Activated CD8-positive, alpha-beta T cell treated with anti-CD3 and anti-CD28 coated beads for 36 hours (primary cell): ENCODE results near the gene TMEM178A. TPM values are rescaled to one million over a fixed set of nuclear protein-coding genes. Genes with fewer than 3 reads are reported as not detected.

Experiments
- ATAC-seq: fragments of 200-7000 bp; cut with Tn5 transposase; one replicate; pipeline ENCODE4 v1.10.0; 2021; ENCODE audit warnings: mild to moderate bottlenecking, moderate library complexity
- CTCF ChIA-PET: fragments of 350-600 bp; sonication (Branson Sonifier 250); formaldehyde crosslinking; loops from one replicate; lab custom pipeline; 2021; ENCODE audit warnings: antibody characterized with exemption; lab: Charles Lee
- POLR2A ChIA-PET: fragments of 350-600 bp; sonication (Branson Sonifier 250); formaldehyde crosslinking; loops from one replicate; lab custom pipeline; 2021; ENCODE audit warnings: antibody characterized with exemption; lab: Charles Lee
- DNase-seq: peaks from one replicate; pipeline ENCODE4 v3.0.0-alpha.2; 2020
- H3K27ac Mint-ChIP-seq: one replicate; pipeline ENCODE4 v1.8.0; 2021; ENCODE audit warnings: mild to moderate bottlenecking, mixed read lengths
- H3K27me3 Mint-ChIP-seq: one replicate; pipeline ENCODE4 v1.8.0; 2021; ENCODE audit warnings: mixed read lengths
- H3K36me3 Mint-ChIP-seq: one replicate; pipeline ENCODE4 v1.8.0; 2021; ENCODE audit warnings: low read depth, mixed read lengths
- H3K4me1 Mint-ChIP-seq: one replicate; pipeline ENCODE4 v1.8.0; 2021; ENCODE audit warnings: low read depth, mixed read lengths
- H3K4me3 Mint-ChIP-seq: one replicate; pipeline ENCODE4 v1.8.0; 2021; ENCODE audit warnings: mild to moderate bottlenecking, moderate library complexity, mixed read lengths
- H3K9me3 Mint-ChIP-seq: one replicate; pipeline ENCODE4 v1.8.0; 2021; ENCODE audit warnings: mixed read lengths
- intact Hi-C: fragments of 100-400 bp; cut with micrococcal nuclease; formaldehyde crosslinking; loops from one replicate; pipeline ENCODE4 v1.10.0; 2022
- total RNA-seq, 2 experiments: library from RNA; stranded (reverse); gene quantifications; one replicate each; pipeline ENCODE4 v1.2.3, GENCODE V29; 2021
- TF ChIP-seq, protein P1 (sequence below): fragments of 200-600 bp; IDR thresholded peaks from one replicate; pipeline ENCODE4 v1.8.0; 2022; ENCODE audit warnings: antibody characterized with exemption, mild to moderate bottlenecking

Gene TMEM178A
- total RNA-seq, 2 experiments from 2014 or later: 0.23 to 0.31 TPM

- intact Hi-C loops: no loop called here
- DNase-seq (no peak), ATAC-seq (no peak)
- POLR2A ChIA-PET: no interaction called here
- H3K36me3 Mint-ChIP-seq: no peaks in the 10 kb centered on the region
- no peaks in the 10 kb centered on the region for H3K9me3 Mint-ChIP-seq
- H3K27me3 Mint-ChIP-seq: peaks cover 54% of the 10 kb centered on the region
- peak overlapping the region; percentile 42 for H3K4me3 Mint-ChIP-seq
- CTCF ChIA-PET: no interaction called here
- no peak overlapping the region for H3K27ac Mint-ChIP-seq
- TF ChIP-seq, protein P1, sequence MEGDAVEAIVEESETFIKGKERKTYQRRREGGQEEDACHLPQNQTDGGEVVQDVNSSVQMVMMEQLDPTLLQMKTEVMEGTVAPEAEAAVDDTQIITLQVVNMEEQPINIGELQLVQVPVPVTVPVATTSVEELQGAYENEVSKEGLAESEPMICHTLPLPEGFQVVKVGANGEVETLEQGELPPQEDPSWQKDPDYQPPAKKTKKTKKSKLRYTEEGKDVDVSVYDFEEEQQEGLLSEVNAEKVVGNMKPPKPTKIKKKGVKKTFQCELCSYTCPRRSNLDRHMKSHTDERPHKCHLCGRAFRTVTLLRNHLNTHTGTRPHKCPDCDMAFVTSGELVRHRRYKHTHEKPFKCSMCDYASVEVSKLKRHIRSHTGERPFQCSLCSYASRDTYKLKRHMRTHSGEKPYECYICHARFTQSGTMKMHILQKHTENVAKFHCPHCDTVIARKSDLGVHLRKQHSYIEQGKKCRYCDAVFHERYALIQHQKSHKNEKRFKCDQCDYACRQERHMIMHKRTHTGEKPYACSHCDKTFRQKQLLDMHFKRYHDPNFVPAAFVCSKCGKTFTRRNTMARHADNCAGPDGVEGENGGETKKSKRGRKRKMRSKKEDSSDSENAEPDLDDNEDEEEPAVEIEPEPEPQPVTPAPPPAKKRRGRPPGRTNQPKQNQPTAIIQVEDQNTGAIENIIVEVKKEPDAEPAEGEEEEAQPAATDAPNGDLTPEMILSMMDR: no peak
- H3K4me1 Mint-ChIP-seq: peaks cover 6% of the 10 kb centered on the region
Measured at GRCh38 chr2:39664888-39665591, 677 bp upstream of the TMEM178A start.

DNA sequence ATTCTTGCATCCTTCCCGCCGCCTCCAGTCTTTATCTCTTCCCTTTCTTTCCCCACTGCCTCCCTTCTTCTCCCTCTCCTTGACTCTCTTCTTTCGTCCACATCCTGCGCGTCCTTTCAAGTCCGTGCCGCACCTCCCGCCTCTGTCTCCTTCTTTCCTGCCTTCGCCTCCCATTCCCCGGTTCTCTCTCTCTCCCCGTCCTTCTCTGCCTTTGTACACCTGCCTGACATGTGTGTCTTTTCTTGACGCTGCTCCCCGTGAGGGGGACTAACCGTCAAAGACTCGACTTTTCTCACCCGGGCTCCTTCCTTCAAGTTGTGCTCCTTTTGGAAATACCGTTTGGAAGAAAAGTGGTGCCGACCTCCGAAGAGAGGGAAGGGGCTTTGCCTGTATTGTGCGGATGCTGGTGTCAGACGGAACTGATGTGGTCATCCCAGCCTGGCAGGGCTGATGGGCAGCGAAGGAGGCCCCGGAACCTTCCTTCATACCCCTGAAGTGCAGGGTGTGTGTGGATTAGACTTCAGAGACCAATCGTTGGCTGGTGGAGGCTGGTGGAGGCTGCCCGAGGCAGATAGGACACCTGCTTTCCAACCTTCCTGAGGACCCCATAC, 879 bp downstream of the TMEM178A start:
- intact Hi-C loops: no loop called here

GRCh38 chr2:39667104-39667885, 1.6 kb downstream of the TMEM178A start:
- ChIA-PET CTCF (no interaction called here), POLR2A (interaction anchor here (0.6 kb wide), 1 partner anchor 10 kb away, joined by 3 read pairs; no protein-coding TSS in a partner anchor)
- H3K9me3 Mint-ChIP-seq: no peaks in the 10 kb centered on the region

More for the DNA sequence above, 879 bp downstream of the TMEM178A start:
- TF ChIP-seq, protein P1: no peak
- no peaks in the 10 kb centered on the region for H3K36me3 Mint-ChIP-seq
- DNase-seq (no peak), ATAC-seq (no peak)
- H3K4me3 Mint-ChIP-seq: peak overlapping the region; percentile 71
- POLR2A ChIA-PET: no interaction called here
- H3K27ac Mint-ChIP-seq: no peak overlapping the region
- peaks cover 6% of the 10 kb centered on the region for H3K4me1 Mint-ChIP-seq
- peaks cover 57% of the 10 kb centered on the region for H3K27me3 Mint-ChIP-seq
- CTCF ChIA-PET: no interaction called here
- H3K9me3 Mint-ChIP-seq: no peaks in the 10 kb centered on the region

DNA sequence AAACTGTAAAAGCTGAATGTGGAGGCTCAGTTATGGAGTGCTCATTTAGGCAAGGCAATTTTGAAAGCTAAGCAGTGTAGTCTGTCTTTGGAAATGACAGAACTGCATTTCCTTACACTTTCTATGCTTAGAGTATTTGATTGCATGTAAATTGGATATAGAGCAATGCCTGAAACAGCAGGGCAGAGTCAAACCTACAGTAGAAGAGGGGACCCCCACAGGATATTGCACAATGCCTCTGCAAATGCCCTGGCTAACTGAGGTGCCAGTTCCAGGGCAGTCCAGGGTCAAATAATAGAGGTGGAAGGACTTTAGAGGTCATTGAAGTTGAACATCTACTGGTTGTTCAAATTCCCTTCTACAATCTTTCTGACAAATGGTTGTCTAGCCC, 2.2 kb downstream of the TMEM178A start:
- H3K4me1 Mint-ChIP-seq: peaks cover 6% of the 10 kb centered on the region
- H3K4me3 Mint-ChIP-seq: no peak overlapping the region
- H3K27me3 Mint-ChIP-seq: peaks cover 62% of the 10 kb centered on the region
- TF ChIP-seq, protein P1: no peak
- POLR2A ChIA-PET: interaction anchor here (0.6 kb wide), 1 partner anchor 10 kb away, joined by 3 read pairs; no protein-coding TSS in a partner anchor
- DNase-seq (no peak), ATAC-seq (no peak)
- CTCF ChIA-PET: no interaction called here
- H3K27ac Mint-ChIP-seq: no peak overlapping the region
- H3K36me3 Mint-ChIP-seq: no peaks in the 10 kb centered on the region
- intact Hi-C loops: no loop called here
- no peaks in the 10 kb centered on the region for H3K9me3 Mint-ChIP-seq

More at GRCh38 chr2:39667104-39667885, 1.6 kb downstream of the TMEM178A start:
- H3K4me1 Mint-ChIP-seq: peaks cover 6% of the 10 kb centered on the region
- intact Hi-C loops: no loop called here
- H3K36me3 Mint-ChIP-seq: no peaks in the 10 kb centered on the region
- ATAC-seq: no peak
- no peak overlapping the region for H3K27ac Mint-ChIP-seq
- no peak for DNase-seq
- peak overlapping the region; percentile 43 for H3K4me3 Mint-ChIP-seq
- peaks cover 60% of the 10 kb centered on the region for H3K27me3 Mint-ChIP-seq
- TF ChIP-seq, protein P1: no peak
